HEK293 (cell line): ENCODE results near the gene SRPX.

ENCODE experiments used
- CTCF ChIA-PET: fragments of 350-600 bp; formaldehyde crosslinking; extraction: SDS; loops from one replicate; lab custom pipeline; 2021; ENCODE audit warnings: antibody characterized with exemption; lab: Yijun Ruan, JAX
- POLR2A ChIA-PET: fragments of 300-600 bp; formaldehyde crosslinking; extraction: SDS; loops from one replicate; lab custom pipeline; 2020; ENCODE audit warnings: antibody characterized with exemption, inconsistent platforms; lab: Yijun Ruan, JAX
- H3K27ac ChIP-seq: fragments of 200-500 bp; sonication (Bioruptor generic); 2 replicates; pipeline ENCODE4 v1.5.1; 2014; ENCODE audit warnings: low read depth, low read length, control low read depth, inconsistent platforms; ENCODE audit errors: extremely low read depth
- H3K36me3 ChIP-seq, 2 experiments: fragments of 200-500 bp in 1 of 2; sonication (Bioruptor generic) in 1 of 2; 1 replicate in 1 of 2; 2 replicates in 1 of 2; pipeline ENCODE4 v1.5.1; 2014 to 2017; ENCODE audit warnings: inconsistent platforms in 2 of 2, low read length in 2 of 2; ENCODE audit not compliant: control insufficient read depth in 2 of 2, insufficient read depth in 1 of 2
- H3K4me1 ChIP-seq: fragments of 200-500 bp; sonication (Bioruptor generic); 2 replicates; pipeline ENCODE4 v1.5.1; 2014; ENCODE audit warnings: mild to moderate bottlenecking, low read length, inconsistent platforms; ENCODE audit not compliant: control insufficient read depth, insufficient read depth
- H3K4me3 ChIP-seq: 2 replicates; pipeline ENCODE4 v1.5.1; 2011; ENCODE audit warnings: low read depth, mild to moderate bottlenecking, control low read depth, low read length, moderate library complexity
- H3K9me3 ChIP-seq: fragments of 200-500 bp; sonication (Bioruptor generic); 2 replicates; pipeline ENCODE4 v1.5.1; 2014; ENCODE audit warnings: low read depth, low read length, inconsistent platforms; ENCODE audit not compliant: control insufficient read depth, insufficient read depth
- EGR2 ChIP-seq: fragments of 450-650 bp; formaldehyde crosslinking; IDR thresholded peaks from 2 replicates; pipeline ENCODE4 v1.5.1; 2016; ENCODE audit warnings: low read depth, missing biosample characterization, missing genetic modification characterization
- GLIS1 ChIP-seq: fragments of 450-650 bp; formaldehyde crosslinking; IDR thresholded peaks from 2 replicates; pipeline ENCODE4 v1.5.1; 2016; ENCODE audit warnings: missing biosample characterization, missing genetic modification characterization
- HOXD13 ChIP-seq: sonication (generic); formaldehyde crosslinking; IDR thresholded peaks from 2 replicates; pipeline ENCODE4 v1.8.0; 2022; ENCODE audit warnings: missing genetic modification reagents, borderline replicate concordance
- SALL2 ChIP-seq: fragments of 450-650 bp; formaldehyde crosslinking; IDR thresholded peaks from 2 replicates; pipeline ENCODE4 v1.5.0; 2017; ENCODE audit warnings: missing biosample characterization, mild to moderate bottlenecking, missing genetic modification characterization, borderline replicate concordance
- ZBTB20 ChIP-seq: fragments of 450-650 bp; formaldehyde crosslinking; IDR thresholded peaks from 2 replicates; pipeline ENCODE4 v1.5.1; 2016; ENCODE audit warnings: missing biosample characterization, missing genetic modification characterization
- ZFP41 ChIP-seq: fragments of 450-650 bp; formaldehyde crosslinking; IDR thresholded peaks from 2 replicates; pipeline ENCODE4 v1.5.1; 2016; ENCODE audit warnings: missing biosample characterization, missing genetic modification characterization, borderline replicate concordance
- ZNF10 ChIP-seq: fragments of 450-650 bp; formaldehyde crosslinking; IDR thresholded peaks from 2 replicates; pipeline ENCODE4 v1.5.1; 2017; ENCODE audit warnings: missing biosample characterization, missing genetic modification characterization
- ZNF175 ChIP-seq: fragments of 450-650 bp; formaldehyde crosslinking; IDR thresholded peaks from 2 replicates; pipeline ENCODE4 v1.5.1; 2016; ENCODE audit warnings: missing biosample characterization, missing genetic modification characterization
- ZNF184 ChIP-seq: fragments of 450-650 bp; IDR thresholded peaks from 2 replicates; pipeline ENCODE4 v1.5.1; 2018; ENCODE audit warnings: missing biosample characterization, mild to moderate bottlenecking, missing genetic modification characterization
- ZNF292 ChIP-seq: fragments of 450-650 bp; formaldehyde crosslinking; IDR thresholded peaks from 2 replicates; pipeline ENCODE4 v1.5.1; 2016; ENCODE audit warnings: low read depth, missing biosample characterization, missing genetic modification characterization, borderline replicate concordance
- ZNF302 ChIP-seq: fragments of 450-650 bp; formaldehyde crosslinking; IDR thresholded peaks from 2 replicates; pipeline ENCODE4 v1.5.1; 2016; ENCODE audit warnings: missing biosample characterization, missing genetic modification characterization, low read depth
- ZNF341 ChIP-seq: fragments of 450-650 bp; formaldehyde crosslinking; IDR thresholded peaks from 2 replicates; pipeline ENCODE4; 2016; ENCODE audit warnings: low read depth, missing biosample characterization, missing genetic modification characterization
- ZNF391 ChIP-seq: fragments of 450-650 bp; formaldehyde crosslinking; IDR thresholded peaks from 2 replicates; pipeline ENCODE4 v1.5.1; 2016; ENCODE audit warnings: low read depth, missing biosample characterization, missing genetic modification characterization, borderline replicate concordance
- ZNF394 ChIP-seq: fragments of 450-650 bp; formaldehyde crosslinking; IDR thresholded peaks from 2 replicates; pipeline ENCODE4 v1.5.1; 2016; ENCODE audit warnings: missing biosample characterization, missing genetic modification characterization, mild to moderate bottlenecking, moderate library complexity, borderline replicate concordance
- ZNF530 ChIP-seq: fragments of 450-650 bp; formaldehyde crosslinking; IDR thresholded peaks from 2 replicates; pipeline ENCODE4 v1.5.1; 2016; ENCODE audit warnings: low read depth, missing biosample characterization, missing genetic modification characterization
- ZNF558 ChIP-seq: fragments of 450-650 bp; formaldehyde crosslinking; IDR thresholded peaks from 2 replicates; pipeline ENCODE4 v1.5.1; 2016; ENCODE audit warnings: missing biosample characterization, missing genetic modification characterization
- ZNF610 ChIP-seq: fragments of 450-650 bp; formaldehyde crosslinking; IDR thresholded peaks from 2 replicates; pipeline ENCODE4 v1.5.1; 2016; ENCODE audit warnings: missing biosample characterization, missing genetic modification characterization, borderline replicate concordance
- ZNF76 ChIP-seq: fragments of 450-650 bp; formaldehyde crosslinking; IDR thresholded peaks from 2 replicates; pipeline ENCODE4; 2016; ENCODE audit warnings: low read depth, missing biosample characterization, missing genetic modification characterization, borderline replicate concordance
- TF ChIP-seq, protein P1 (sequence below): fragments of 450-650 bp; formaldehyde crosslinking; IDR thresholded peaks from 2 replicates; pipeline ENCODE4 v1.5.1; 2017; ENCODE audit warnings: missing biosample characterization, missing genetic modification characterization
- TF ChIP-seq, protein P2 (sequence below): fragments of 450-650 bp; formaldehyde crosslinking; IDR thresholded peaks from 2 replicates; pipeline ENCODE4 v1.5.1; 2016; ENCODE audit warnings: missing biosample characterization, missing genetic modification characterization

Gene SRPX

DNA sequence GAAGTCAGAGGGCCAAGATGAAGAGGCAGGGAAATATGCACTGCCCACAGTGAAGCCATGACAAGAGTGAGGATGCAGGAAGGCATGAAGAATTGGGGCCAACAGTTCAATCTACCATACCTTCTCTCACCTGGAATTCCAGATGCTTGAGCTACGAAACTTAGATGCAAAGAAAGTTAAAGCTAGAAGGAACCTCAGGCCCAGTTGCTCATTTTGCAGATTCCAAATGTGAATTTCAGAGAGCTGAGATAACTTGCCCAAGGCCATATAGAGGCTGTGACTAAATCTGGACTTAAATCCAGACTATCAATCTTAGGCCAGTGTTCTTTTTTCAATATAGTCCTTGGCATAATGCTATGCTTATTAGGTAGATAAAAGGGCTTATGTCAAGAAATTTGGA is 92.7 kb downstream of the SRPX start:
- ChIA-PET POLR2A (no interaction called here), CTCF (interaction anchor here (0.7 to 1.3 kb wide), 3 partner anchors 22 to 175 kb away, joined by 3 to 5 read pairs (median 3); no protein-coding TSS in a partner anchor)
- H3K27ac ChIP-seq, result no peak overlapping the region
- no peaks in the 10 kb centered on the region for H3K9me3 ChIP-seq
- H3K4me3 ChIP-seq, result no peak overlapping the region
- H3K4me1 ChIP-seq, result no peaks in the 10 kb centered on the region
- no peak for TF ChIP-seq ZNF175
- TF ChIP-seq ZNF558, result no peak
- TF ChIP-seq, all 188 proteins: peak for 0
- H3K36me3 ChIP-seq, result peaks cover 0 to 11% of the 10 kb centered on the region in 2 experiments; a peak in 1 of 3 replicates

DNA sequence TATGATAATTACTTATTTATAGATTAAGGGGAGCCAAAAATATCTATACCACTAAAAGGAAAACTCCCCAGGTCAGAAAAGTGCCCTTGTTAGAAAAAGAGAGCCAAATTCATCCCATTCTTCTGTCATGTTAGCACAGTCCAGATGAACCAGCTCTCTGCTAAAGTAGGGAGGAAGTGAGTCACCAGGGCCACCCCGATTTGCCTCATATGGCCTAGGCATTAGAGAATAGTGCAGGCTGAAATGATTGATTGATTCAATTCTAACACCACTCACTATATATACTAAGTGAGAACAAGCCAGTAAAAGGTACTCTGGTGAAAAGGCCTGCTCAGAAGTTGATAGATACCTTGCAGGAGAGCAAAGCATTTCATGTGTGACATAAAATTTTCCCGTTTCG is 94.5 kb downstream of the SRPX start:
- TF ChIP-seq ZNF292 (tag by site-specific recombination), result no peak
- TF ChIP-seq ZNF76 (tag by site-specific recombination), result no peak
- TF ChIP-seq, protein P1, sequence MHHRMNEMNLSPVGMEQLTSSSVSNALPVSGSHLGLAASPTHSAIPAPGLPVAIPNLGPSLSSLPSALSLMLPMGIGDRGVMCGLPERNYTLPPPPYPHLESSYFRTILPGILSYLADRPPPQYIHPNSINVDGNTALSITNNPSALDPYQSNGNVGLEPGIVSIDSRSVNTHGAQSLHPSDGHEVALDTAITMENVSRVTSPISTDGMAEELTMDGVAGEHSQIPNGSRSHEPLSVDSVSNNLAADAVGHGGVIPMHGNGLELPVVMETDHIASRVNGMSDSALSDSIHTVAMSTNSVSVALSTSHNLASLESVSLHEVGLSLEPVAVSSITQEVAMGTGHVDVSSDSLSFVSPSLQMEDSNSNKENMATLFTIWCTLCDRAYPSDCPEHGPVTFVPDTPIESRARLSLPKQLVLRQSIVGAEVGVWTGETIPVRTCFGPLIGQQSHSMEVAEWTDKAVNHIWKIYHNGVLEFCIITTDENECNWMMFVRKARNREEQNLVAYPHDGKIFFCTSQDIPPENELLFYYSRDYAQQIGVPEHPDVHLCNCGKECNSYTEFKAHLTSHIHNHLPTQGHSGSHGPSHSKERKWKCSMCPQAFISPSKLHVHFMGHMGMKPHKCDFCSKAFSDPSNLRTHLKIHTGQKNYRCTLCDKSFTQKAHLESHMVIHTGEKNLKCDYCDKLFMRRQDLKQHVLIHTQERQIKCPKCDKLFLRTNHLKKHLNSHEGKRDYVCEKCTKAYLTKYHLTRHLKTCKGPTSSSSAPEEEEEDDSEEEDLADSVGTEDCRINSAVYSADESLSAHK (tag by site-specific recombination), result no peak
- no peak for TF ChIP-seq ZNF341 (tag by site-specific recombination)
- POLR2A ChIA-PET, result no interaction called here

DNA sequence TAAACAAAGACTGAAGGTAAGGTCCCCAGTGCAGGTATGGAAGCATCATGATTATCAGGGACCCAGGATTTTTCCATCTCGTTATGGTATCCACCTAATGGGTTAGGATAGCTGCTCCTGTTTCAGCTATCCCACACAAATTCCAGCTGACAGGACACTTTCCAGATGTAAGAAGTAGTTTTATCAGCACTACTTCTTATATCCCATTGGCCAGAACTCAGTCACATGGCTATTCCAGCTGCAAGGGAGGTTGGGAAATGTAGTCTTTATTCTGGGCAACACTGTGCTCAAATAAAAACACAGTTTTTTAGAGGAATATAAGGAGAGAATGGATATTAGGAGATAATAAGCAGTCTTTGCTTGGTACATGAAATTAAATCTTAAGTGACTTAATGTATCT is 96.7 kb downstream of the SRPX start:
- TF ChIP-seq ZNF610 (tag by site-specific recombination) (no peak), ZNF391 (no peak), ZNF175 (no peak), ZNF530 (no peak), ZNF184 (no peak), ZBTB20 (tag by site-specific recombination) (no peak), ZFP41 (no peak), EGR2 (no peak), ZNF10 (tag by site-specific recombination) (no peak), ZNF302 (tag by site-specific recombination) (no peak), HOXD13 (CRISPR knock-in tag) (no peak), ZNF394 (tag by site-specific recombination) (no peak), SALL2 (tag by site-specific recombination) (no peak), GLIS1 (no peak)
- TF ChIP-seq, protein P2, sequence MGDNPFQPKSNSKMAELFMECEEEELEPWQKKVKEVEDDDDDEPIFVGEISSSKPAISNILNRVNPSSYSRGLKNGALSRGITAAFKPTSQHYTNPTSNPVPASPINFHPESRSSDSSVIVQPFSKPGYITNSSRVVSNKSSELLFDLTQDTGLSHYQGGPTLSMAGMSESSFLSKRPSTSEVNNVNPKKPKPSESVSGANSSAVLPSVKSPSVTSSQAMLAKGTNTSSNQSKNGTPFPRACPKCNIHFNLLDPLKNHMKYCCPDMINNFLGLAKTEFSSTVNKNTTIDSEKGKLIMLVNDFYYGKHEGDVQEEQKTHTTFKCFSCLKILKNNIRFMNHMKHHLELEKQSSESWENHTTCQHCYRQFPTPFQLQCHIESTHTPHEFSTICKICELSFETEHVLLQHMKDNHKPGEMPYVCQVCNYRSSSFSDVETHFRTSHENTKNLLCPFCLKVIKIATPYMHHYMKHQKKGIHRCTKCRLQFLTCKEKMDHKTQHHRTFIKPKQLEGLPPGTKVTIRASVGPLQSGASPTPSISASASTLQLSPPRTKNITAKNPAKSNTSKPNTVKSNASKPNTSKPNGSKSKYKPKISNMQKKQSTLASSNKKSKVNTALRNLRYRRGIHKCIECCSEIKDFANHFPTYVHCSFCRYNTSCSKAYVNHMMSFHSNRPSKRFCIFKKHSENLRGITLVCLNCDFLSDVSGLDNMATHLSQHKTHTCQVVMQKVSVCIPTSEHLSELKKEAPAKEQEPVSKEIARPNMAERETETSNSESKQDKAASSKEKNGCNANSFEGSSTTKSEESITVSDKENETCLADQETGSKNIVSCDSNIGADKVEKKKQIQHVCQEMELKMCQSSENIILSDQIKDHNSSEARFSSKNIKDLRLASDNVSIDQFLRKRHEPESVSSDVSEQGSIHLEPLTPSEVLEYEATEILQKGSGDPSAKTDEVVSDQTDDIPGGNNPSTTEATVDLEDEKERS (tag by site-specific recombination), result no peak
- H3K27ac ChIP-seq, result no peak overlapping the region
- H3K36me3 ChIP-seq, result peaks cover 0 to 11% of the 10 kb centered on the region in 2 experiments; a peak in 1 of 3 replicates
- H3K4me1 ChIP-seq, result no peaks in the 10 kb centered on the region
- ChIA-PET CTCF (no interaction called here), POLR2A (no interaction called here)
- H3K9me3 ChIP-seq, result no peaks in the 10 kb centered on the region
- no peak overlapping the region for H3K4me3 ChIP-seq

More for the DNA sequence above, 94.5 kb downstream of the SRPX start:
- peaks cover 0 to 11% of the 10 kb centered on the region in 2 experiments; a peak in 1 of 3 replicates for H3K36me3 ChIP-seq
- no peak overlapping the region for H3K27ac ChIP-seq
- H3K9me3 ChIP-seq, result no peaks in the 10 kb centered on the region
- H3K4me3 ChIP-seq, result no peak overlapping the region
- CTCF ChIA-PET, result interaction anchor here (0.6 to 1.0 kb wide), 2 partner anchors 23 to 769 kb away, joined by 3 to 5 read pairs; no protein-coding TSS in a partner anchor
- no peaks in the 10 kb centered on the region for H3K4me1 ChIP-seq
